A549 treated with ZK216348 at 1 μM for 4 hours (cell line): ENCODE results near the gene HOTAIR. TPM values are rescaled to one million over a fixed set of nuclear protein-coding genes. Genes with fewer than 3 reads are reported as not detected.

Source experiments
- total RNA-seq: library from RNA; stranded (reverse); fragments of 200-300 nt; extraction: Qiagen RNA extraction; gene quantifications from 5 replicates; pipeline ENCODE4 v1.2.3, GENCODE V29; 2022; ENCODE audit warnings: low read depth

HOTAIR gene
- total RNA-seq, result 0.16 to 0.33 TPM (median 0.25 TPM) in 4 of 5 replicates, not detected in the other

DNA sequence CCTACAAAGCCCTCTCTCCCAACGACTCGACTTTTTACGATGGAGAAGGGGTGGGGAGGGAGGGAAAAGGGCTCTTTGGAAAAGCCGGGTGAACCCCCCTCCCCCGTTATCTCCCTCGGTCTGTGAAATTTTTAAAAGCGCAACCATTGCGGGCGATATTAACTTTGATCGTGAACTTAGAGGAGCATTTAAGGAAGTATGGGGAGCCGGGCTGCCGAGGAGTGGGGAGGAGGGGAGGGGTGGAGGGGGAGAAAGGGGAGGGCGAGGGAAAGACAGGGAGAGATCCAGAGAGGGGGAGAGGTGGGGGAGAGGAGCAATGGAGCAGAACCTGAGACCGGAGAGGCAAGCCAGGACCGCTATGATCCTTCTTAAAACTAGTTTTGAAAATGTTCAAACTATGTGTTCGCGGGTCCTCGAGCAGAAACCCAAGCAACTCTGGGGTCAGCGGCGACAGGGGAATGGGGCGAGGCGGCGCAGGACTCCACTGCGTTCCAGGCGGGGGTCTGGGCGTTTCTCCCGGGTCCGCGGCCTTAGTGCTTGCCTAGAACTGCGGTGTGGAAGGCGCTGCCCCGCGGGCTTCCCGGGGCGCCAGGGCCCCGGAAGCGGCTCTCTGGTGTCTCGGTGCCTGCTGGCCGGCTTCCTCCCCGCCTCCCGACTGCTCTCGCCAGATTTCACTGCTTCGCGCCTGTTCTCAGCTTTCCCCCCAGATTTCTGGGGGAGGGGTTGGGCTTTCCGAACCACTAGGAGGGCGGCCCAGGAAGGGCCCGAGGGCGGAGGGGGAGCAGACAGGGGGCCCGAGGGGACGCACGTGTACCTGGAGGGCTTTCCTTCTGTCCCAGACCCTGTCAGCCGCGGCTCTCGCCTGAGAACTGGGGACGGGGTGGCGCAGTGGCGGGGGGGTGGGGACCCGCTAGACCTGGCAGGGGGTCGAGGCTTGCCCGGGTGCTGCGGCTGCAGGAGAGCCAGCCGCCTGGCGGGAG lies at the start of gene HOTAIR:
TSS of gene HOTAIR (minus strand) at position 871 of the 980 bp plus-strand sequence.

DNA sequence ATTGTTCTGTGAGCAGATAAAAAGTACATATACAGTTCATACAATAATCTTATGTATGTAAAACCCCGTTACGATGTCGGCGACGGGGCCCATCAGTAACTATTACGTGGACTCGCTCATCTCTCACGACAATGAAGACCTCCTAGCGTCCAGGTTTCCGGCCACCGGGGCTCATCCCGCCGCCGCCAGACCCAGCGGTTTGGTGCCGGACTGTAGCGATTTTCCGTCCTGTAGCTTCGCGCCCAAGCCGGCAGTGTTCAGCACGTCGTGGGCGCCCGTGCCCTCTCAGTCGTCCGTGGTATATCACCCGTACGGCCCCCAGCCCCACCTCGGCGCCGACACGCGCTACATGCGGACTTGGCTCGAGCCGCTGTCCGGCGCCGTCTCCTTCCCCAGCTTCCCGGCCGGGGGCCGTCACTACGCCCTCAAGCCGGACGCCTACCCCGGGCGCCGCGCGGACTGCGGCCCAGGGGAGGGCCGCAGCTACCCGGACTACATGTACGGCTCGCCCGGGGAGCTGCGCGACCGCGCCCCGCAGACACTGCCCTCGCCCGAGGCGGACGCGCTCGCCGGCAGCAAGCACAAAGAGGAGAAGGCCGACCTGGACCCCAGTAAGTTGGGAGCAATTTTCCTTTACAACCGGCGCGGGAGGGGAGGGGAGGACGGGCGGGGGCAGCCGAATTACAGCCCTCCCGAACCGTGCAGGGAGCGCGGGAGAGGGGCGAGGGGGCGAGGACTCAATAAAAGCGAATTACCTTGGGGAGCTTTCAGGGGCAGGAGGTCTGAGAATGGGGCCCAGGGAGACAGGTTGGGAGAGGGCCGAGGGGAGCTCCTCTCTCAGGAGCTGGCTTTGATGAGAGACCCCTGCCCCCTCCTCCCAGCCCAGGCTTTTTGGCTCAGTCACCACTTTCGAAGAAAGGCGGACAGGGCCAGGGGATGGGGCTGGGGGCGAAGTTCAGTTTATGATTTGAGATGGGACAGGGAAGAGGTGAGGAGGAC lies 25.7 kb upstream of the HOTAIR start, which contains the start of gene HOXC9:
TSS of gene HOXC9 (plus strand) at position 46 of the 999 bp plus-strand sequence. CDS start at position 74, 28 bp downstream.

DNA sequence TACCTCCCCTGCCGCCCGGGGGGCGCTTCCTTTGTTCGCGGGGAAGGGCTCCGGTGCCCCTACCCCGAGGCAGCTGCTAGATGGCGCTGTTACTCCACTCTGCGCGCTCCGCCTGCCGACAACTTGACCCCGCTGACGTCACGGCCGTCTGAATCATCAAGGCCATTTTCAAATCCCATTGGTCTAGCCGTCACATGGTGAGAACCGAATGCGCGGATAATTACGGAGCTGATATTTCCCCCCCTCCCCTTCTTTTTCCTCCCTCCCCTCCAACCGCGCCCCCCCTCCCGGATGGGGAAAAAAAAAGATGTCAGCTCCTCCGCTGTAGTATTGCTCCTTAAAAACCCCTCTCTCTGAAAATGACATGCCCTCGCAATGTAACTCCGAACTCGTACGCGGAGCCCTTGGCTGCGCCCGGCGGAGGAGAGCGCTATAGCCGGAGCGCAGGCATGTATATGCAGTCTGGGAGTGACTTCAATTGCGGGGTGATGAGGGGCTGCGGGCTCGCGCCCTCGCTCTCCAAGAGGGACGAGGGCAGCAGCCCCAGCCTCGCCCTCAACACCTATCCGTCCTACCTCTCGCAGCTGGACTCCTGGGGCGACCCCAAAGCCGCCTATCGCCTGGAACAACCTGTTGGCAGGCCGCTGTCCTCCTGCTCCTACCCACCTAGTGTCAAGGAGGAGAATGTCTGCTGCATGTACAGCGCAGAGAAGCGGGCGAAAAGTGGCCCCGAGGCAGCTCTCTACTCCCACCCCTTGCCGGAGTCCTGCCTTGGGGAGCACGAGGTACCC lies 10.3 kb upstream of the HOTAIR start, which contains the start of gene HOXC10:
TSS of gene HOXC10 (plus strand) at position 246 of the 791 bp plus-strand sequence. CDS start at position 360, 114 bp downstream.

GRCh38 chr12:53972722-53973235 lies 2.0 kb downstream of the HOTAIR start, which contains the start of gene HOXC11:
Gene HOXC11, plus strand, starts transcription at chr12:53973126. Its CDS starts 116 bp downstream, at chr12:53973242.

GRCh38 chr12:53954694-53955035 lies 20.1 kb downstream of the HOTAIR start, which contains the start of gene HOXC12:
Gene HOXC12, plus strand, starts transcription at chr12:53954903. Its CDS starts 27 bp downstream, at chr12:53954930.

DNA sequence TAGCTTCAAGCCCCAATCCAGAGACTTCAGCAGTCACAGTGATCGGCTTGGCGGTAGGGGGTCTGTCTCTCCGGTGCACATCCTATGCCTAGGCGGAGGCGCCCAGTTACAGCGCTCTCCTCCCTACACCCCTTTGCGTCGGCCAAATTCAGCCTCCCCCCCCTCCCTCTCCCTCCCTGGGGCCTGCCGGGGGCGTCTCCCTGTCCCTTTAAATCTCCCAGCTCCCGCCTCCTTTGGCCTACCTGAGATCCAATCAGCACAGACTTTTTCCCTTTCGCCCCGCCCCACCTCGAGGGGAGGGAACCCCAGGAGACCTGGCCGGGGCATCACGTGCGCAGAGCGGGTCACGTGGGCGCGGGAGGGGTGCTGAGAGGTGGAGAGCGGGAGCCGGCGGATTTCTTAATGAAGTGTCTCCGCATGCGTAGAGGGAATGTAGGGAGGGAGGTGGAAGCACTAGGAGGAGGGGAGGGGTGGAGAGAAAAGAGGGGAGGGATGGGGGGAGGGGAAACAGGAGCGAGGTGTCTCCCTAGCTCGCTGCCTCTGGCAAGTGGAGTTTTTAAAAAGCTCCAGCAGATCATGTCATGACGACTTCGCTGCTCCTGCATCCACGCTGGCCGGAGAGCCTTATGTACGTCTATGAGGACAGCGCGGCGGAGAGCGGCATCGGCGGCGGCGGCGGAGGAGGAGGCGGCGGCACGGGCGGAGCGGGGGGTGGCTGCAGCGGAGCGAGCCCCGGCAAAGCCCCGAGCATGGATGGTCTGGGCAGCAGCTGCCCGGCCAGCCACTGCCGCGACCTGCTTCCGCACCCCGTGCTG lies 36.2 kb downstream of the HOTAIR start, which contains the start of gene HOXC13:
TSS of gene HOXC13 (plus strand) at position 506 of the 815 bp plus-strand sequence. CDS start at position 582, 76 bp downstream.

Other genes with a start within 250 kb of the HOTAIR start
- gene CALCOCO1, start 247.5 kb downstream of the HOTAIR start, total RNA-seq, result 17.7 to 23.5 TPM (median 21.0 TPM) in 5 replicates
- not detected in 5 replicates for gene CISTR, start 223.0 kb downstream of the HOTAIR start, total RNA-seq
- gene HOXC13, start 36.1 kb downstream of the HOTAIR start, total RNA-seq, result 11.6 to 22.7 TPM (median 15.6 TPM) in 5 replicates
- not detected in 5 replicates for gene HOXC12, start 20.1 kb downstream of the HOTAIR start, total RNA-seq
- 0.49 to 0.76 TPM (median 0.55 TPM) in 5 replicates for gene HOXC11, start 1.8 kb downstream of the HOTAIR start, total RNA-seq
- gene HOXC10, start 10.2 kb upstream of the HOTAIR start, total RNA-seq, result 2.5 to 3.6 TPM (median 2.9 TPM) in 5 replicates
- gene HOXC9, start 25.2 kb upstream of the HOTAIR start, total RNA-seq, result 13.2 to 16.3 TPM (median 15.3 TPM) in 5 replicates
- gene HOXC8, start 34.0 kb upstream of the HOTAIR start, total RNA-seq, result 4.5 to 6.0 TPM (median 5.3 TPM) in 5 replicates
- 3.5 to 6.0 TPM (median 5.2 TPM) in 5 replicates for gene HOXC6, start 53.5 kb upstream of the HOTAIR start, total RNA-seq
- gene HOXC5, start 58.1 kb upstream of the HOTAIR start, total RNA-seq, result 0.39 to 0.60 TPM (median 0.53 TPM) in 5 replicates
- gene HOXC4, start 78.9 kb upstream of the HOTAIR start, total RNA-seq, result 1.7 to 3.9 TPM (median 3.8 TPM) in 5 replicates
- gene SMUG1, start 214.0 kb upstream of the HOTAIR start, total RNA-seq, result 22.3 to 35.6 TPM (median 33.0 TPM) in 5 replicates